ENCODE results near the gene FCHO2.
"Not testable (repeated sequence)": the region's sequence is repeated elsewhere in the genome, so short reads cannot be mapped to it uniquely, and the experiment has no call there.

DNA sequence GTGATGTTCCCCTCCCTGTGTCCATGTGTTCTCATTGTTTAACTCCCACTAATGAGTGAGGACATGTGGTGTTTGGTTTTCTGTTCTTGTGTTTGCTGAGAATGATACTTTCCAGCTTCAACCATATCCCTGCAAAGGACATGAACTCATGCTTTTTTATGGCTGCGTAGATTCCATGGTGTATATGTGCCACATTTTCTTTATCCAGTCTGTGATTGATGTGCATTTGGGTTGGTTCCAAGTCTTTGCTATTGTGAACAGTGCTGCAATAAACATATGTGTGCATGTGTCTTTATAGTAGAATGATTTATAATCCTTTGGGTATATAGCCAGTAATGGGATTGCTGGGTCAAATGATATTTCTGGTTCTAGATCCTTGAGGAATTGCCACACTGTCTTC lies 21.0 kb downstream of the FCHO2 start:
- not testable (repeated sequence) for TF ChIP-seq POLR2AphosphoS5 (IDR thresholded peaks at IDR 0.05; ENCODE audit: borderline replicate concordance, low read depth, low read length); EZH2 (IDR thresholded peaks at IDR 0.05)
